MCF 10A (cell line): ENCODE measurements around the gene SLC12A6. TPM values are rescaled to one million over a fixed set of nuclear protein-coding genes. Genes with fewer than 3 reads are reported as not detected.

ENCODE experiments used
- BruUV-seq: library from RNA; stranded (reverse); fragments of 400-500 nt; replicated peaks from 2 replicates; lab custom pipeline; 2021; lab: Mats Ljungman, UMichigan
- CTCF ChIA-PET: fragments of 300-600 bp; sonication (Branson Sonifier 250); formaldehyde crosslinking; extraction: SDS; loops from one replicate; lab custom pipeline; 2021; ENCODE audit warnings: antibody characterized with exemption, inconsistent platforms; lab: Yijun Ruan, JAX
- POLR2A ChIA-PET: fragments of 300-600, 350-650 bp; sonication (Branson Sonifier 250); formaldehyde crosslinking; extraction: SDS; loops from one replicate; lab custom pipeline; 2020; ENCODE audit warnings: antibody characterized with exemption, inconsistent platforms; lab: Yijun Ruan, JAX
- DNase-seq: peaks from one replicate; pipeline ENCODE4 v3.0.0-alpha.2; 2018; ENCODE audit not compliant: unreplicated experiment
- H3K27ac Mint-ChIP-seq: one replicate; pipeline ENCODE4 v1.8.0; 2022; ENCODE audit warnings: mild to moderate bottlenecking, low read depth, mixed read lengths; ENCODE audit not compliant: unreplicated experiment
- H3K27me3 Mint-ChIP-seq: one replicate; pipeline ENCODE4 v1.8.0; 2022; ENCODE audit warnings: mixed read lengths; ENCODE audit not compliant: insufficient read depth, unreplicated experiment
- H3K36me3 Mint-ChIP-seq: one replicate; pipeline ENCODE4 v1.8.0; 2022; ENCODE audit warnings: mild to moderate bottlenecking, moderate library complexity, mixed read lengths; ENCODE audit not compliant: insufficient read depth, unreplicated experiment
- H3K4me1 Mint-ChIP-seq: one replicate; pipeline ENCODE4 v1.8.0; 2022; ENCODE audit warnings: mixed read lengths; ENCODE audit not compliant: insufficient read depth, unreplicated experiment
- H3K4me3 Mint-ChIP-seq: one replicate; pipeline ENCODE4 v1.8.0; 2022; ENCODE audit warnings: mild to moderate bottlenecking, moderate library complexity, mixed read lengths; ENCODE audit not compliant: unreplicated experiment
- H3K9me3 Mint-ChIP-seq: one replicate; pipeline ENCODE4 v1.8.0; 2022; ENCODE audit warnings: mixed read lengths; ENCODE audit not compliant: unreplicated experiment
- intact Hi-C: fragments of 100-400 bp; cut with micrococcal nuclease; formaldehyde crosslinking; loops from 2 replicates; pipeline ENCODE4 v1.14.1; 2022
- total RNA-seq: library from RNA; stranded (reverse); gene quantifications from 2 replicates; pipeline ENCODE4 v1.2.3, GENCODE V29; 2022
- TF ChIP-seq, protein P1 (sequence below): fragments of 200-600 bp; IDR thresholded peaks from one replicate; pipeline ENCODE4 v1.8.0; 2022; ENCODE audit warnings: antibody characterized with exemption, mild to moderate bottlenecking; ENCODE audit not compliant: unreplicated experiment

Gene SLC12A6
- total RNA-seq, 1 experiment from 2014 or later: 11.7 TPM

DNA sequence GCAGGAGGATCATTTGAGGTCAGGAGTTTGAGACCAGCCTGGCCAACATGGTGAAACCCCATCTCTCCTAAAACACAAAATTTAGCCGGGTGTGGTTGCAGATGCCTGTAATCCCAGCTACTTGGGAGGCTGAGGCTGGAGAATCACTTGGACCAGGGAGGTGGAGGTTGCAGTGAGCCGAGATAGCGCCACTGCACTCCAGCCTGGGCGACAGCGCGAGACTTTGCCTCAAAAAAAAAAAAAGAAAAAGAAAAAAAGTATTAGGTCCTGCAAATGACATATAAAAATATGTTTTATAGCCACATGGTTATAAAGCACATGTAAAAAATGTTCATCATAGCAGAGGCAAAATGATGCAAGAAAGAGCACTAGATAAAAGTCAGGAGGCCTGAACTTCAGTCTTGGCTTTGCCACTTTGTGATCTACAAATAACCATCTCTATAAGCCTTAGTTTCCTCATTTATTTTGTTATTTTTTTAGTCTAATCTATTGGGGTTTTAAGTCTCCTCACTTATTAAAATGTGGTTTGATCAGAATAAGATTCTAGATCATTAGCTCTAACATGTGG is 4.9 kb downstream of the SLC12A6 start:
- Mint-ChIP-seq H3K36me3 (peaks cover 6% of the 10 kb centered on the region), H3K27me3 (no peaks in the 10 kb centered on the region), H3K9me3 (no peaks in the 10 kb centered on the region), H3K27ac (no peak overlapping the region), H3K4me1 (peaks cover 27% of the 10 kb centered on the region), H3K4me3 (no peak overlapping the region)
- no peak for DNase-seq
- CTCF ChIA-PET: interaction anchor here (1.5 kb wide), 1 partner anchor 14 kb away, joined by 4 read pairs; no protein-coding TSS in a partner anchor
- TF ChIP-seq, protein P1, sequence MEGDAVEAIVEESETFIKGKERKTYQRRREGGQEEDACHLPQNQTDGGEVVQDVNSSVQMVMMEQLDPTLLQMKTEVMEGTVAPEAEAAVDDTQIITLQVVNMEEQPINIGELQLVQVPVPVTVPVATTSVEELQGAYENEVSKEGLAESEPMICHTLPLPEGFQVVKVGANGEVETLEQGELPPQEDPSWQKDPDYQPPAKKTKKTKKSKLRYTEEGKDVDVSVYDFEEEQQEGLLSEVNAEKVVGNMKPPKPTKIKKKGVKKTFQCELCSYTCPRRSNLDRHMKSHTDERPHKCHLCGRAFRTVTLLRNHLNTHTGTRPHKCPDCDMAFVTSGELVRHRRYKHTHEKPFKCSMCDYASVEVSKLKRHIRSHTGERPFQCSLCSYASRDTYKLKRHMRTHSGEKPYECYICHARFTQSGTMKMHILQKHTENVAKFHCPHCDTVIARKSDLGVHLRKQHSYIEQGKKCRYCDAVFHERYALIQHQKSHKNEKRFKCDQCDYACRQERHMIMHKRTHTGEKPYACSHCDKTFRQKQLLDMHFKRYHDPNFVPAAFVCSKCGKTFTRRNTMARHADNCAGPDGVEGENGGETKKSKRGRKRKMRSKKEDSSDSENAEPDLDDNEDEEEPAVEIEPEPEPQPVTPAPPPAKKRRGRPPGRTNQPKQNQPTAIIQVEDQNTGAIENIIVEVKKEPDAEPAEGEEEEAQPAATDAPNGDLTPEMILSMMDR: no peak
- intact Hi-C loops: no loop called here
- BruUV-seq: no TSS peak
- POLR2A ChIA-PET: interaction anchor here (2.2 kb wide), 1 partner anchor 14 kb away, joined by 9 read pairs; no protein-coding TSS in a partner anchor

DNA sequence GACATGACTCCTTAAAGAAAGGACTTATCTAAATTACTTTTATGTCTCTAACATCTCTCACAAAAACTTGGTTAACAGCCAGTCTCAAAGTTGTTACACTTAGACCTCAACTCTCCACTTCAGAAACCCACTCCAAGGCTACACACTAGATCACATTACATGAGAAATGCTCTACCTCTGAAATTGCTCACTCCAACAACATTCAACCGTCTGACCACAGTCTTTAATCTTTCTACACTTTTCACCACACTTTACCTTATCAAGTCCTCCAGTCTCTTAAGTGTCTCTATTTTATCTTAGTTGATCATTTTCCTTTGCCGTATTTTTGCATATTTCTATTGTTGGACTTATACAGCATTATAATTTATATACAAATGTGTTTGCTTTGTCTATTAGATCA is 5.8 kb downstream of the SLC12A6 start:
- TF ChIP-seq, protein P1: no peak
- BruUV-seq: no TSS peak
- DNase-seq: no peak
- ChIA-PET CTCF (interaction anchor here (1.5 kb wide), 1 partner anchor 13 kb away, joined by 4 read pairs; no protein-coding TSS in a partner anchor), POLR2A (no interaction called here)
- H3K4me3 Mint-ChIP-seq: no peak overlapping the region
- no peaks in the 10 kb centered on the region for H3K9me3 Mint-ChIP-seq
- intact Hi-C loops: no loop called here
- H3K27ac Mint-ChIP-seq: no peak overlapping the region
- H3K36me3 Mint-ChIP-seq: peaks cover 6% of the 10 kb centered on the region
- H3K4me1 Mint-ChIP-seq: peaks cover 23% of the 10 kb centered on the region
- no peaks in the 10 kb centered on the region for H3K27me3 Mint-ChIP-seq

DNA sequence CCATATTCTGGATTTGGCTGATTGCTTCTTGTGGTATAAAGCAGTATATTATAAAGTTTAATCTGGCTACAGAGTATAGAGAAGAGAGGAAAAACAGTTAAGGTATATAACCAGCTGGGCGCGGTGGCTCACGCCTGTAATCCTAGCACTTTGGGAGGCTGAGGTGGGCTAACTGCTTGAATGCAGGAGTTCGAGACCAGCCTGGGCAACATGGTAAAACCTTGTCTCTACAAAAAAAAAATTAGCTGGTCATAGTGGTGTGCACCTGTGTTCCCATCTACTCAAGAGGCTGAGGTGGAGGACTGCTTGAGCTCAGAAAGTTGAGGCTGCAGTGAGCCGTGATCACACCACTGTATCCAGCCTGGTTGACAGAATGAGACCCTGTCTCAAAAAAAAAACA is 7.3 kb downstream of the SLC12A6 start:
- H3K27ac Mint-ChIP-seq: no peak overlapping the region
- no peaks in the 10 kb centered on the region for H3K27me3 Mint-ChIP-seq
- TF ChIP-seq, protein P1: no peak
- DNase-seq: no peak
- no TSS peak for BruUV-seq
- no peaks in the 10 kb centered on the region for H3K9me3 Mint-ChIP-seq
- ChIA-PET POLR2A (interaction anchor here (0.9 to 4.4 kb wide), 3 partner anchors 7 to 12 kb away, joined by 3 to 40 read pairs (median 32); partner anchors contain the start of gene SLC12A6), CTCF (interaction anchor here (1.1 to 1.8 kb wide), 2 partner anchors 13 to 38 kb away, joined by 7 to 9 read pairs; partner anchors contain the start of genes NOP10 and NUTM1)
- H3K36me3 Mint-ChIP-seq: peaks cover 6% of the 10 kb centered on the region
- no peak overlapping the region for H3K4me3 Mint-ChIP-seq
- H3K4me1 Mint-ChIP-seq: peaks cover 8% of the 10 kb centered on the region
- intact Hi-C loops: no loop called here

DNA sequence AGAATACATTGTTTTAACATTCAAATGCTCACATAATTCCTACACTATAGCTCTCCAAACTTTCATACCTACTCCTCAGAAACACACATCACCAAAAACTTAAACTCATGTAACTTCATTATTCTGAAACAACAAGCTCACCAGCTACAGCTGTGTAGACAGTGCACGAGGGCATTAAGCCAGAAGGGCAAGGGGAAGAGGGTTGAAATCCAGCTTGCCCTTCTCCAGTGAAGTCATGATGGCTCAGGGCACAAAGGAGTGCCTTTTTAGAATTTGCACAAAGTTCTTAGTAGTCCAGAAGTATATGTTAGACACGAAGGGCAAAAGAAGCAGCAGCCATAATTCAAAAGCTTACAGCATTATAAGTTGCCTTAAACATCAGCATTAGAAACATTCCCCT is 8.6 kb downstream of the SLC12A6 start:
- Mint-ChIP-seq H3K36me3 (peaks cover 6% of the 10 kb centered on the region), H3K9me3 (no peaks in the 10 kb centered on the region), H3K4me1 (peaks cover 3% of the 10 kb centered on the region), H3K4me3 (no peak overlapping the region), H3K27me3 (no peaks in the 10 kb centered on the region), H3K27ac (no peak overlapping the region)
- TF ChIP-seq, protein P1: no peak
- intact Hi-C loops: no loop called here
- BruUV-seq: no TSS peak
- no peak for DNase-seq
- POLR2A ChIA-PET: interaction anchor here (0.6 to 4.4 kb wide), 3 partner anchors 8 to 1299 kb away, joined by 3 to 40 read pairs (median 32); partner anchors contain the start of gene SLC12A6
- CTCF ChIA-PET: interaction anchor here (0.5 to 2.4 kb wide), 6 partner anchors 9 to 219 kb away, joined by 3 to 7 read pairs (median 3); partner anchors contain the start of genes LPCAT4, NOP10 and NUTM1
